ENCODE data around the gene BIRC7.
"Not testable (repeated sequence)": the region's sequence is repeated elsewhere in the genome, so short reads cannot be mapped to it uniquely, and the experiment has no call there.

BIRC7 gene

DNA sequence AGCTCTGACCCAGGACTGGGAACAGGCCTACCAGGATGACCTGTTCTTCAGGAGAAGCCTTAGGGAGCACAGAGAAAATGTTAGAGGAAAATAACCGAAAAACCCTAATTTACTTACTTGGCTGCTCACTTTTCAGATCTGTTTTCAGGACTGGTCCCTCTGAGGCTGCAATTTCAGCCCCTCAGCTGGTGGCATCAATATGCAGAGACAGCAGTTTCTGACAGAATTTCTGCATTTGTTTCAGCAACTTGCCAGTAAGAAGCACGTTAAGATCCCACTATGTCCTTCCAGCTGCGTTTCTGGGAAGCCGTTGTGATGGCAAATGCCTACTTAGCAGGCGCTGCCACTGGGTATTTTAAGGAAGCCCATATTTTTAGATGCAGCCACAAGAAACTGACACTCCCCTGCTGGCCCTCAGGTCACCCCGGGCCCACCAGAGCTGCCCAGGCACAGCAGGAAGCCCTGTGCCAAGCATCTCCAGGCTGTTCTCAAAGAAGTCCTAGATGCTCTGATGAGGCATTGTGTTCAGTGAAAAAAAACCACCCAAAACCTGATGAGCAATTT lies 27.3 kb upstream of the BIRC7 start:
- DNase-seq = no peak

- DNase-seq = no peak
Measured at GRCh38 chr20:63210011-63210605, 25.6 kb upstream of the BIRC7 start.

- no peak for DNase-seq
Measured at GRCh38 chr20:63212393-63212730, 23.3 kb upstream of the BIRC7 start.

DNA sequence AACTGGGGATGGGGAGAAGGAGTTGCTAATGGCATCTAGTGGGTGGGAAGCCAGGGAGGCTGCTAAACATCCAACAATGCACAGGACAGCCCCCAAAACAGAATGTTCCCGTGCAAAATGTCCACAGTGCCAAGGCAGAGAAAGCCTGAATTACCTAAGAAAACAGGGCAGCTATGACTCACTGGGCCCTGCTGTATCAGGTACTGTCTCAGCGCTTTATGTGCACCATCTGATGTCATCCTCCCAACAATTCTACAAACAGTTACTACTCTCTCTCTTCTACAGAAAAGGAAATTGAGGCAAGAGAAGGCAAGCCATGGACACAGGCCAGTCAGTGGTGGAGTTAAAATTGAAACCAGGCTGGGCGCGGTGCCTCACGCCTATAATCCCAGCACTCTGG lies 22.9 kb upstream of the BIRC7 start:
- no peak for DNase-seq

DNA sequence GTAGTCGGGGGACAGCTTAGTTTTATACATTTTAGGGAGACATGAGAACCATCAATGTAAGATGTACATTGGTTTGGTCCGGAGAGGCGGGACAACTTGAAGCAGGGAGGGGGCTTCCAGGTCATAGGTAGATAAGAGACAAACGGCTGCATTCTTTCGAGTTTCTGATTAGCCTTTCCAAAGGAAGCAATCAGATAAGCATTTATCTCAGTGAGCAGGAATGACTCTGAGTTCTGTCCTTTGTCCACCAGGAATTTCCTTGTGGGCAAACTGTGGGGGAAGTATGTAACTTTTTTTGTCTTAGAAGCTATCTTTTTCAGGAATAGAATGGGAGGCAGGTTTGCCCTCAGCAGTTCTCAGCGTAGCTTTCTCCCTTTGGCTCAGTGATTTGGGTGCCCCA lies 21.2 kb upstream of the BIRC7 start:
- no peak for DNase-seq

DNA sequence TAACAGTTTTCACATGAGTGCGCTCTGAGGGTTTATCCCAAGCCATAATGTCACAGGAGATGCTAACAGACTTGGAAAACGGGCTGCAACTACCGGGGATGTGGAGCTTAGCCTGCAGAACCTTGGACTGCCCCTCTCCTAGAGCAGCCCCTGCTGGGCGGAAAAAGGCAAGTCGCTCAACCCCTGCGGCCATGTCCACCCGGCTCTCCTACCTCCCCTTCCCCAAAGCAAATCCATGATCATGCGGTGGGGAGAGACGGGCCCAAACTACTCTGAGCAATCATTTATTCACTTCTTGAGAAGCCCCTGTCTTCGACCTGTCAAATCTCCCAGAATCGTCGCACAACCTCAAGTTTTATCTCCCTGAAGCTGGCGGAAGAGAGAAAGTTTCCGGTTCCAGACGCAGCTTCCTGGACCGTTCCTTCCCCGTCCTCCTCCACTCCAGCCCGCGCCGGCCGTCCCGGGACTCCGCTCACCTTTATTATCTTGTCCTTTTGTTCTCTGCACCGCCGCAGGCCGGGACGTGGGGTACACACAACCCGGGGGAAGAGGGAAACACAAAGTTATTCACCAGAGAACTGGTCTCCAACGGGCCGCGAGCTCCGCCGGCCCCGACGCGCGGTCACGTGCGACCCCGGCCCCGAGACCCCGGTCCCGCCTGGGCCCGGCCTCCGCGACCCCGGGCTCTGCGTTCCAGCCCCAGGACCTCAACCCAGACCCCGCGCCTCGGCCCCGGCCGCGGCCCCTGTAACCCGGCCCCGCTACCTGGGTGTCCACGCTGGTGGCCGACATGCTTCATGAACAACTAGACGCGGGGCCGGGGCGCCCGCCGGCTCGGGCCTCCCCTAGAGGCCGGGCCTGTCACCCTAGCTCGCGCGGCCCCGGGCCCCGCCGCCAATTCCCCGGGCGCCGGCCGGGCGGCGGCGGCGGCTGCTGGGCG lies 20.3 kb upstream of the BIRC7 start:
- no peak for DNase-seq

DNA sequence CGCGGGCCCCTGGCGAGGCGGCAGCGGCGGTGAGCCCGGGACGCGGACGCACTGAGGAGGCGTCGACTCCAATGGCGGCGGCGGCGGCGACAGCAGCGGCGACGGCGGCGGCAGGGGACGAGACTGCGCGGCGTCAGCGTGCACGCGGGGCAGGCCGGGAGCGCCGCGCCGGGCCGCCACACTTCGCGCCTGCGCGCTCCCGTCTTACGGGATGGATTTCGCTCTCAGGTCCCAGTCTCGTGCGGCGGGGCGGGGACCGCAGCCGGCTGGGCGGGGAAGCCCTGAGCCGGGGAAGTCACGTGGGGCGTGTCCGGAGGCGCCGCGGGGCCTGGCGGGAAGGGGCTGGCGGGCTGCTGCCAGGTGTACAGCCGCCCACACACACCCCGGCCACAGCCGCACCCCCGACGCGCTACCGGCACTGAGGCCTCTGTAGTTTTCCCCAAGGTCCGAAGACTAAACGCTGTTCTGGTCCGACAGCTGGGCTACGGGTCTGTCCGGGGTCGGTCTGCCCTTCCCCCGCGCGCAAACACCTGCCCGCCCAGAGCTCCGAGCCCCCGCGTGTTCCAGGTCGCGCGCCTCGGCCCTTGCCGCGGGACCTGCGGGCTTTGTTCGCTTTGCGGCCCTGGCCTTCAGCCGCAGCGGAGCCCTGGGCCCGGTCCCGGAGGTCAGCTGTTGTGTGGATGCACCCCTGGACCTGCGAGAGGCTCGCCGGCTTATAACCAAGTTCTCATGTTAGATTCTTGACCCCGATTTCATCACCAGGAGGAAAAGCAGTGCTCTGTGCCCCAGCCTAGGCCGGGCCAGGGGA lies 19.5 kb upstream of the BIRC7 start, which contains the start of gene YTHDF1:
Gene YTHDF1 (minus strand): TSS at position 91 of the 808 bp plus-strand sequence. CDS start 239 bp downstream, outside the sequence.
- DNase-seq = peak; percentile 63

GRCh38 chr20:63216849-63217471 lies 18.7 kb upstream of the BIRC7 start:
- no peak for DNase-seq

DNA sequence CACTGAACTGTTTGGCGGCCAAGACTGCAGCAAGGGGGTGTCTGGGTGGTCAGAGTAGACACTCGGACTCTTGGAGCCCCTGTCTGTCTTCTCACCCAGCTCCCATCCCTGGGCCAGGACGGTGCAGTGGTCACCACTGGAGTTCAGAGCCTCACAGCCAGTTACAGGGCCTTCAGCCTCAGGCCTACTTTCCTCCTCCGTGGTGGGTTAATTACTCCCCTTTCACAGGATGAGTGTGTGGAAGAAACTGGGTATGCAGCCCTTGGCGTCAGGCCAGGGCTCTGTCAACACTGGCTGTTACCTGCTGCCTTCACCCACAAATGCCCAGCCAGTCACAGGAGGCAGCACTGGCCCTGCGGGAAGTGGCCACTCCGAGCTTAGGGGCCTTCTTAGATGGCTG lies 18.0 kb upstream of the BIRC7 start:
- DNase-seq = no peak

- no peak for DNase-seq
Measured at GRCh38 chr20:63218701-63219446, 16.8 kb upstream of the BIRC7 start.

DNA sequence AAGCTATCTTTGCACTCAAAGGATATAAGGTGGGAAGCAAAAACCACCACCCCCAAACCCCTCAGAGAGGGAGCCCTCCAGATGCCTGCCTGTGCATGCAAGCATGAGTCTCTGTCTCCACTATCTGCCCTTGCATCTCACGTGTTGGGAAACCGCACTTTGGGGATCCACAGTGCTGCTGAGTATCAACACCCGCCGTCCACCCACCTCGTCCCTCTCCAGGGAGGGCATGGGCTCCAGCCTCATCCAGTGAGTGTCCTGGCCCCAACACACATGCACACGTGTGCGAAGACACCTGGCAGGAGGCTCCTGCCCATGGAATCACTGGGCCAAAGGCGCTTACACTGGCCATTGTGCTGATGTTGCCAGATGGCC lies 16.3 kb upstream of the BIRC7 start:
- no peak for DNase-seq

DNA sequence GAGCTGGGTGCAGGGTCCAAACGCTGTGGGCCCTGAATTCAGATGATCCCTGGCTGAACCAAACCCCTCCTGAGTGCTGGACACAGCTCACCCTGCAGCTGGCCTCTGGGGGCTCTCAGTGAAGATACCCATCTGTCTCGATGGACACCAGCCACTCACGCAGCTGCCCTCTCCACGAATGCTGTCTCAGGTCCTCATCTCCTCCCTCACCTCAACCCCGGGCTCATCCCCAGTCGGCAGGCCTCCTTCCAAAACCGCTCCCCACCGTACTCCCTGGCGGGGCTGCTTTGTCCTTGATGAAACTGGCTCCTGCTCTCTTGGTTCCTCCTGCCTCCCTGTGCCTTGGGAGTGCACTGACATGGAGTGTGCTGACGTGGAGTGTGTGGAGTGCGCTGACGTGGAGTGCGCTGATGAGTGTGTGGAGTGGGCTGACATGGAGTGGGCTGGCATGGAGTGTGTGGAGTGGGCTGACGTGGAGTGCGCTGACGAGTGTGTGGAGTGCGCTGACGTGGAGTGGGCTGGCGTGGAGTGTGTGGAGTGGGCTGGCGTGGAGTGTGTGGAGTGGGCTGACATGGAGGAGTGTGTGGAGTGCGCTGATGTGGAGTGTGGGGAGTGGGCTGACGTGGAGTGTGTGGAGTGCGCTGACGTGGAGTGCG lies 15.7 kb upstream of the BIRC7 start:
- DNase-seq = no peak

DNA sequence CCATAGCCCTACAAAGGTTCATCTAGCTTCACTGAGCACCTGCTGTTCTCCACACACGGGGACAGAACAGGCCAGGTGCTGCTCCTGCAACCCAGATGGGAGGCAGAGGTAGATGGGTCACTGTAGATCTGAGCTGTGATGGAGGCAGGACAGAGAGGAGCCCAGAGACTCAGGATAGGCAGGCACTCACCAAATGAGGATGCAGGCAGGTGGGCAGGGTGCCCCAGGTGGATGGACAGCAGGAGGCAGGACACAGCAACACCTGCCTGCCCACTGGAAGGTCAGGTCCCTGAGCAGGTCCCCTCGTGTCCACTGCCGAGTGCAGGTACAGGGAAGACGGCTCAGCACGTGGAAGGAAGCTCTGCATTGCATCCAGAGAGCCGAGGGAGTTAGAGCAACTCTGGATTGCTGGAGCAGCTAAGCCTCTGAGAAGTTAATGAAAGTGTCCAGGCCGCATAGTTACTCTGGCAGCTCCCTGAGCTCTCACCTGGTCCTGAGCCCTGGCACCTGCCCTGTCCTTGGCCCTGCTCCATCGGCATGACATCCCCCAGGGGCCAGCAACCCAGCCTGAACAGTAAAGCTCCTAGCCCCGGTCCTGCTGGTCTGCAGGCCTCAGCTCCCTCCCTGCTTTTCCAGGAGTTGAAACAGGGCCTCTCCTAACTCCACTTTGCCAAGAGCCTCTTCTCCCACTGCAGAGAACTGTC lies 14.9 kb upstream of the BIRC7 start:
- no peak for DNase-seq

- not testable (repeated sequence) for DNase-seq
Measured at GRCh38 chr20:63221400-63222053, 14.2 kb upstream of the BIRC7 start.

GRCh38 chr20:63222541-63222940 lies 13.2 kb upstream of the BIRC7 start:
- no peak for DNase-seq

- DNase-seq = no peak
Measured at GRCh38 chr20:63223121-63223825, 12.4 kb upstream of the BIRC7 start.

- DNase-seq = no peak
Measured at GRCh38 chr20:63223826-63224207, 11.9 kb upstream of the BIRC7 start.

GRCh38 chr20:63224412-63225081 lies 11.2 kb upstream of the BIRC7 start:
- DNase-seq = no peak

DNA sequence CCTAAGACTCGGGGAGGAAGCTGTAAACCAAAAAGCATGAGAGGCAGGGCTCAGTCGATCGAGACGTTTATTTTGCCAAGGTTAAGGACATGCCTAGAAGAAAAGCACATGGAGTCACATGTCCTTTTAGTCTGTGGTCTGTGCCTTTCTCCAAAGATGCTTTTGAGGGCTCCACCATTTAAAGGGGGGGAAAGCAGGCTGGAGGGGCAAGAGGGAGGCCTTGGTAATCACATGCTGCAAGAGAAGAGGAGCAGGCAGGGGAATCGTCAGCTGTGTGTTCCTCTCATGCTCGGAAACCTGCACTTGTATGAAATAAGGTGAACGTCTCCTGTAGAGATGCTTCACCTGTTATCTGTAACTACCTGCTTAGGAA lies 10.6 kb upstream of the BIRC7 start:
- DNase-seq = no peak

All from NCI-H524 treated with DMSO at 0.1 percent for 48 hours (cell line).